PC-3 (cell line): ENCODE data around the gene SLC27A4. TPM values are rescaled to one million over a fixed set of nuclear protein-coding genes. Genes with fewer than 3 reads are reported as not detected.

ENCODE experiments used
- ATAC-seq: fragments of 200-7000 bp; cut with Tn5 transposase; 2 replicates; pipeline ENCODE4 v1.9.1; 2020; ENCODE audit warnings: mild to moderate bottlenecking, moderate library complexity
- BruUV-seq: library from RNA; stranded (reverse); fragments of 400-500 nt; replicated peaks from 2 replicates; lab custom pipeline; 2021; lab: Mats Ljungman, UMichigan
- CTCF ChIA-PET: fragments of 300-600 bp; sonication (Branson Sonifier 250); formaldehyde crosslinking; loops from one replicate; lab custom pipeline; 2022; ENCODE audit warnings: antibody characterized with exemption; lab: Charles Lee
- POLR2A ChIA-PET: fragments of 300-600 bp; sonication (Branson Sonifier 250); formaldehyde crosslinking; loops from one replicate; lab custom pipeline; 2022; ENCODE audit warnings: antibody characterized with exemption; ENCODE audit not compliant: unreplicated experiment; lab: Charles Lee
- DNase-seq: peaks from one replicate; pipeline ENCODE4 v3.0.0-alpha.2; 2015
- H2AFZ ChIP-seq: fragments of 300-600 bp; sonication (generic); 2 replicates; pipeline ENCODE4 v1.6.0; 2016; ENCODE audit warnings: antibody characterized with exemption, low read length
- H3F3A ChIP-seq: fragments of 300-600 bp; sonication (generic); one replicate; pipeline ENCODE4 v1.6.0; 2017; ENCODE audit warnings: antibody characterized with exemption, low read length, control low read depth, mild to moderate bottlenecking; ENCODE audit not compliant: unreplicated experiment
- H3K27ac ChIP-seq: fragments of 300-600 bp; sonication (generic); 2 replicates; pipeline ENCODE4 v1.5.1; 2016; ENCODE audit warnings: mild to moderate bottlenecking, low read length
- H3K27me3 ChIP-seq: fragments of 300-600 bp; sonication (generic); 2 replicates; pipeline ENCODE4 v1.6.1; 2016; ENCODE audit warnings: low read length, mixed read lengths
- H3K36me3 ChIP-seq: fragments of 300-600 bp; sonication (generic); 2 replicates; pipeline ENCODE4 v1.6.1; 2016; ENCODE audit warnings: low read depth, mixed run types, low read length, mixed read lengths
- H3K4me1 ChIP-seq: fragments of 300-600 bp; sonication (generic); 2 replicates; pipeline ENCODE4 v1.5.1; 2016; ENCODE audit warnings: low read length; ENCODE audit not compliant: insufficient read depth
- H3K4me2 ChIP-seq: fragments of 300-600 bp; sonication (generic); 2 replicates; pipeline ENCODE4 v1.6.0; 2016; ENCODE audit warnings: low read length
- H3K4me3 ChIP-seq: fragments of 300-600 bp; sonication (generic); 2 replicates; pipeline ENCODE4 v1.5.1; 2016; ENCODE audit warnings: mild to moderate bottlenecking, low read length, mixed read lengths
- H3K79me2 ChIP-seq: fragments of 300-600 bp; sonication (generic); 2 replicates; pipeline ENCODE4 v1.6.1; 2017; ENCODE audit warnings: low read length, mixed read lengths
- H3K9ac ChIP-seq: fragments of 300-600 bp; sonication (generic); 2 replicates; pipeline ENCODE4 v1.6.0; 2016; ENCODE audit warnings: mild to moderate bottlenecking, low read length
- H3K9me2 ChIP-seq: fragments of 300-600 bp; sonication (generic); replicated peaks from 2 replicates; pipeline ENCODE4 v1.6.1; 2016; ENCODE audit warnings: mixed run types, low read length, mixed read lengths
- H3K9me3 ChIP-seq: fragments of 300-600 bp; sonication (generic); 2 replicates; pipeline ENCODE4 v1.6.1; 2016; ENCODE audit warnings: low read length, mixed read lengths
- H4K20me1 ChIP-seq: fragments of 300-600 bp; sonication (generic); 2 replicates; pipeline ENCODE4 v1.6.1; 2016; ENCODE audit warnings: low read length, mixed read lengths
- EZH2 ChIP-seq: fragments of 300-600 bp; sonication (generic); IDR thresholded peaks from one replicate; pipeline ENCODE4 v1.6.1; 2017; ENCODE audit warnings: antibody characterized with exemption, mild to moderate bottlenecking, low read length; ENCODE audit not compliant: unreplicated experiment
- EZH2phosphoT487 ChIP-seq: fragments of 300-600 bp; sonication (generic); IDR thresholded peaks from 2 replicates; pipeline ENCODE4 v1.6.1; 2018; ENCODE audit warnings: mild to moderate bottlenecking, antibody characterized with exemption, low read length, borderline replicate concordance
- intact Hi-C: fragments of 100-400 bp; cut with micrococcal nuclease; formaldehyde crosslinking; loops from 2 replicates; pipeline ENCODE4 v1.9.0; 2023
- total RNA-seq: library from RNA; depleted of rRNA; stranded (reverse); fragments of >200 nt; gene quantifications from 2 replicates; pipeline ENCODE4 v1.2.3, GENCODE V29; 2014
- TF ChIP-seq, protein P1 (sequence below): fragments of 300-600 bp; sonication (generic); conservative IDR thresholded peaks from 2 replicates; pipeline ENCODE4 v1.5.1; 2017; ENCODE audit warnings: antibody characterized with exemption, low read depth, mild to moderate bottlenecking, low read length

The SLC27A4 gene
- total RNA-seq, 1 experiment from 2014 or later: 39.1 TPM

DNA sequence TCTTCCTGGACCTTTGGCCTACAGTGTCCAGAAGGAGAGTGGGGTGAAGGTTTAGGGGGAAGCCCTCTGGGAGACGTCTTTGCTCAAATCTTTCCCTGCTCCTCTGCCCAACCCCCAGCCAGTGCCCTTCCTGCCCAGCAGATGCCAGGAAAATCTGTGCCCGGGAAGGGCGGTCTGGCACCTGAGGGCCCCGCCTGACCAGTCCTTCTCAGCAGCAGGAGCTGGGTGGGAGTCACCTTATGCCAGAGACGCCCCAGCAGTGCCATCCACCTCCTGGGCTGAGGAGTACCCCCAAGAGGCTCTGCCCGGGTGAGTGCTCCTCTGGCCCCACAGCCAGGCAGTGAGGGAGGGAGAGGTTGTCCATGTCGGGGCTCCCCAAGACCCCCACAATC lies 65.4 kb downstream of the SLC27A4 start:
- TF ChIP-seq, protein P1, sequence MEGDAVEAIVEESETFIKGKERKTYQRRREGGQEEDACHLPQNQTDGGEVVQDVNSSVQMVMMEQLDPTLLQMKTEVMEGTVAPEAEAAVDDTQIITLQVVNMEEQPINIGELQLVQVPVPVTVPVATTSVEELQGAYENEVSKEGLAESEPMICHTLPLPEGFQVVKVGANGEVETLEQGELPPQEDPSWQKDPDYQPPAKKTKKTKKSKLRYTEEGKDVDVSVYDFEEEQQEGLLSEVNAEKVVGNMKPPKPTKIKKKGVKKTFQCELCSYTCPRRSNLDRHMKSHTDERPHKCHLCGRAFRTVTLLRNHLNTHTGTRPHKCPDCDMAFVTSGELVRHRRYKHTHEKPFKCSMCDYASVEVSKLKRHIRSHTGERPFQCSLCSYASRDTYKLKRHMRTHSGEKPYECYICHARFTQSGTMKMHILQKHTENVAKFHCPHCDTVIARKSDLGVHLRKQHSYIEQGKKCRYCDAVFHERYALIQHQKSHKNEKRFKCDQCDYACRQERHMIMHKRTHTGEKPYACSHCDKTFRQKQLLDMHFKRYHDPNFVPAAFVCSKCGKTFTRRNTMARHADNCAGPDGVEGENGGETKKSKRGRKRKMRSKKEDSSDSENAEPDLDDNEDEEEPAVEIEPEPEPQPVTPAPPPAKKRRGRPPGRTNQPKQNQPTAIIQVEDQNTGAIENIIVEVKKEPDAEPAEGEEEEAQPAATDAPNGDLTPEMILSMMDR: no peak
- TF ChIP-seq EZH2phosphoT487: no peak
- TF ChIP-seq EZH2: no peak
- Histone ChIP-seq H3K4me1 (peaks cover 8% of the 10 kb centered on the region), H3K79me2 (no peaks in the 10 kb centered on the region), H3K4me2 (no peak overlapping the region), H4K20me1 (no peaks in the 10 kb centered on the region), H2AFZ (no peak overlapping the region), H3F3A (no peaks in the 10 kb centered on the region), H3K36me3 (no peaks in the 10 kb centered on the region), H3K9me3 (no peaks in the 10 kb centered on the region), H3K9me2 (no peaks in the 10 kb centered on the region), H3K9ac (no peak overlapping the region), H3K27ac (no peak overlapping the region), H3K27me3 (no peaks in the 10 kb centered on the region), H3K4me3 (no peak overlapping the region)
- no TSS peak for BruUV-seq
- DNase-seq: no peak
- POLR2A ChIA-PET: no interaction called here
- CTCF ChIA-PET: no interaction called here
- ATAC-seq: no peak
- intact Hi-C loops: no loop called here

DNA sequence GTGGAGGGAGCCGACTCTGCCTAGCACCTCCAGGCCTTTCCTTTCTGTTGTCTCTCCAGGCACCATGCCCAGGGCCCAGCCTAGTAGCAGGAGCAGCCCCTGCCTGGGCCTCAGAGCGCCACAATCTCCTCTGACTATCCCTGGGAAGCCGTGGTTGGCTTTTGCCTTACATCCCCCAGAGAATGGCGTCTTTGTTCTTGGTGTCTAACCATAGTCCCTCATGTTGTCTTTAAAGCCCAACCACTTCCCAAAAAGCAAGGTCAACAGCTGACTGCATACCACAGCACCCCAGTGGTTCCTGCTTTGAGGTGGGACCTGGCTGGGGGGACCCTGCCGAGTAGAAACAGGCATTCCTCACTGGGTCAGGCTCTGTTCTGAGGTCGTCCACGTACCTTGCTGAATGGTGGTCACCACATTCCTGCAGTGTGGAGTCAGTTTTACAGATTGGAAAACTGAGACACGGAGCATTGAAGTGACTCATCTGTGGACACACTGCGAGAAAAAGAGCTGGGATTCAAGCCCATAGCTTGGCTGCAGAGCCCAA lies 66.6 kb downstream of the SLC27A4 start:
- H2AFZ ChIP-seq: peak overlapping the region; percentile 50; the same call in 1 of the 2 replicates
- H4K20me1 ChIP-seq: no peaks in the 10 kb centered on the region
- H3F3A ChIP-seq: no peaks in the 10 kb centered on the region
- BruUV-seq: no TSS peak
- TF ChIP-seq, protein P1: no peak
- TF ChIP-seq EZH2: no peak
- TF ChIP-seq EZH2phosphoT487: no peak
- DNase-seq (peak; percentile 18), ATAC-seq (no peak; the same call in 1 of the 2 replicates)
- peaks cover 8% of the 10 kb centered on the region for H3K4me1 ChIP-seq
- H3K27ac ChIP-seq: no peak overlapping the region
- no peaks in the 10 kb centered on the region for H3K79me2 ChIP-seq
- H3K4me2 ChIP-seq: no peak overlapping the region
- H3K36me3 ChIP-seq: no peaks in the 10 kb centered on the region
- H3K4me3 ChIP-seq: no peak overlapping the region
- H3K9ac ChIP-seq: no peak overlapping the region
- H3K9me3 ChIP-seq: no peaks in the 10 kb centered on the region
- H3K27me3 ChIP-seq: no peaks in the 10 kb centered on the region
- intact Hi-C loops: no loop called here
- ChIA-PET POLR2A (no interaction called here), CTCF (no interaction called here)
- no peaks in the 10 kb centered on the region for H3K9me2 ChIP-seq

DNA sequence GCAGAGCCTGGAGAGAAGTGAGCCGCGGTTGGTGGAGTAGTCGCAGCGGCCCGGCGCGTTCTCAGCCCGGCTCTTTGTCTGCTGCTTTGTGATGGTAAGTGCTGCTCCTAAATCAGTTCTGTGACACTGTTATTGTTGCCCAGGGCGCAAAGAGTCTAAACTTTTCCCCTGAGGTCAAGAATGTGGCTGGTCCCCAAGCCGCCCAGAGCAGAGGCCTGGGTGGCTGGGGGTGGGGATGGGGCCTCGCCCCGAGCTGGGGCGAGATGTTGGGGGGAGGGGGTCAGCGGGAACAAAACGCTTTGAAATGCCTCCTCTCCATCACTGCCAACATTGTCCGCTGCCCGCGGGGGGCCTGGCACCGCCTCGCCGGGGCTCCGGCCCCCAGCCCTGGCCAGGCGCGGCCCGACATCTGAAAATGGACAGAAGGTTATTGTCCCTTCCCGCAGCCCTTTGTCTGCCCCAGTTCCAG lies 68.7 kb downstream of the SLC27A4 start:
- Histone ChIP-seq H3K9me3 (no peaks in the 10 kb centered on the region), H3F3A (no peaks in the 10 kb centered on the region), H3K4me2 (no peak overlapping the region), H3K9me2 (no peaks in the 10 kb centered on the region), H3K4me3 (no peak overlapping the region), H3K79me2 (no peaks in the 10 kb centered on the region), H2AFZ (no peak overlapping the region), H3K36me3 (no peaks in the 10 kb centered on the region), H4K20me1 (no peaks in the 10 kb centered on the region), H3K9ac (no peak overlapping the region), H3K4me1 (peaks cover 8% of the 10 kb centered on the region), H3K27ac (no peak overlapping the region), H3K27me3 (no peaks in the 10 kb centered on the region)
- ChIA-PET CTCF (no interaction called here), POLR2A (no interaction called here)
- DNase-seq: no peak
- no TSS peak for BruUV-seq
- TF ChIP-seq, protein P1: no peak
- TF ChIP-seq EZH2 (no peak), EZH2phosphoT487 (no peak)
- no peak for ATAC-seq
- intact Hi-C loops: no loop called here
